GM19395 (cell line): Measurements from ENCODE around the gene ADAM12.
"Not testable (repeated sequence)": the region's sequence is repeated elsewhere in the genome, so short reads cannot be mapped to it uniquely, and the experiment has no call there.

Source experiments
- ATAC-seq: cut with Tn5 transposase; IDR thresholded peaks from one replicate; pipeline ENCODE4 v1.9.1; 2021; ENCODE audit warnings: mild to moderate bottlenecking, moderate library complexity; ENCODE audit not compliant: unreplicated experiment

Gene ADAM12

GRCh38 chr10:126065751-126066377 is 322.4 kb downstream of the ADAM12 start:
- no peak for ATAC-seq

DNA sequence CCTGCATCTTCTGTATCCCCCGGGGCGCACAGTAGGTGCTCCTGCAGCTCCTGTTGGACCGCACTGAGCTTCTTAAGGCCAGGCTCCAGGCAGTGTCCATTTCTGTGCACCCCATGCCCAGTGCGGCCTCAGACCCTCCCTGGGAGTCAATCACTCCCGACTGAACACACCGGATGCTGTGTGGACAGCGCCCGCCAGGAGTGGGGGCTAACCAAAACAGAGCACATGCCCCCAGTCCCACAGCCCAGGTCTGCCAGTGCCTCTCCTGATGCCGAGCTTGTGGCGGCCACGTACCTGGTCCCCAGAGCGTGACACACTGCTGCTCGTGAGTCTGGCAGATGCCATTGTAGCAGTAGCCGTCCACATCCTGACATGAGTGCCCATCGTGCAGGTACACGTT is 323.8 kb downstream of the ADAM12 start:
- ATAC-seq: no peak

- no peak for ATAC-seq
Observed at GRCh38 chr10:126063353-126063791, 324.9 kb downstream of the ADAM12 start.

DNA sequence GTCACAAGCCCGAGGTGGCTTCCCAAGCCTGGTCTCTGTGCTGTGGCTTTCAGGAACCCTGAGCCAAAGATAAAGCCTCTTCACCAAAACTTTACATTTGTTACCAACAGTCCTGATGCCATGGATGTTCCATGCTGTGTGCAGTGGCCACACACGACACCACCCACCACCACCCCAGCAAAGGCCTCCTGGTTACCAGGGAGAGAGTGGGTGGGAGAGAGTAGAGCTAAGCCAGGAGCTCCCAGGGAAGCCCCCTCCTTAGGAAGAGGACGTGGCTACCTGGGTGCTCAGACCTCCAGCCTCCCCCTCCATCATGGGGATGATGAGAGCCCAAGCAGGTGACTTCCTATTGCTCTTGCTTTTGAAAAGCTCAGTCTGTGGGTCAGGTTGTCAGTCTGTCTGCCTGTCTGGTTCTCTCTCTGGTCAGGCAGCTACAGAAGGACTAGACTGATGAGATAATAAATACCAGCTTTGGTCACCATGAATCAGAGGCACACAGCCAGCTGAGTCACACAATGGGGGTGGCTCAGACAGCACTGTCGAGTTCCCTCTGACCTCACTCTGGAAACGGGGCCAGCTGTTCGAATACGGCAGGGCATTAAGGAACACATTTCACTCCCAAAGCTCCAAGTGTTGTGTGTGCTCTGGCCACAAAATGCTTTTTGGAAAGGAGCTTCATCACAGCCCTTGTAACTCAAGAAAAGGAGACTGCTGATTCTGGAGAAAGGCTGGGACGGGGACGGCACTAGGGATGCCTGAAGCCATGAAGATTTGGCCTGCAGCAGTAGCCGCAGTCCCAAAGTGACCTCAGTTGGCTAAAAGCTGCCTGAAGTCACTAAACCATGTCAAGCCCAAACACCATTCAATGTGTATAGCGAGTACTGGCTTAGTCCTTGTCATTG is 325.9 kb downstream of the ADAM12 start:
- no peak for ATAC-seq

DNA sequence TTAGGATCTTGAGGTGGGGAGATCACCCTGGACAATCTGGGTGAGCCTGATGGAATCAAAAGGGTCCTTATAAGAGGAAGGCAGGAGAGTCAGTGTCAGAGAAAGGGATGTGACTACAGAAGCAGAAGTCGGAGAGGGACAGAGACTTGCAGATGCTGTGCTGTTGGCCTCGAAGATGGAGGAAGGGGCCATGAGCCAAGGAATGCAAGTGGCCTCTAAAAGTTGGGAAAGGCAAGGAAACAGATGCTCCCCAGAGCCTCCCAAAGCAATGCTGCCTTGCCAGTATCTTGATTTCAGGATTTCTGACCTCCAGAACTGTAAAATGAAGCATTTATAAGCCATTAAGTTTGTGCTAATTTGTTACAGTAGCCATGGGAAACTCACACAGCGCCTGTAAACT is 326.8 kb downstream of the ADAM12 start:
- ATAC-seq: no peak

GRCh38 chr10:126060261-126060931 is 327.9 kb downstream of the ADAM12 start:
- no peak for ATAC-seq

- no peak for ATAC-seq
Observed at GRCh38 chr10:126059076-126059826, 329.0 kb downstream of the ADAM12 start.

GRCh38 chr10:126058507-126058906 is 329.8 kb downstream of the ADAM12 start:
- no peak for ATAC-seq

DNA sequence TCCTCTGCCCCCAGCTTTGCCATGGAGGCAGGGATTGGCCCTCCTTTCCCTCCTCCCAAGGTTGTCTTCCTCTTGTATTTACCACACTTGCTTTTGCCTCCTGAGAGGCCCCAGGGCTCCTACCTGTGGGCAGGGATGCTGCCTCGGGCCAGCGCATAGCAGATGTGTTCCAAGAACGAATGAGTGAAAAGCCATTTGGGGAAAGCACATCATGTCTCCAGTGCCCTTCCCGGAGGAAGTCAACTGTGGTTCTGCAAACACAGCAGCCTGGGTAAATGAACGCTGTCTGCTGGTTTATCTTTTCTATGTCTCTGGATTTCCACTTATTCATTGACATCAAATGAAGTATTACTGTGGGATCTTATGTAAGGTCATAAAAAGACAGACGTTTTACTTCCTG is 330.2 kb downstream of the ADAM12 start:
- no peak for ATAC-seq

GRCh38 chr10:126057494-126057893 is 330.8 kb downstream of the ADAM12 start:
- no peak for ATAC-seq

GRCh38 chr10:126054191-126054590 is 334.1 kb downstream of the ADAM12 start:
- ATAC-seq: no peak

DNA sequence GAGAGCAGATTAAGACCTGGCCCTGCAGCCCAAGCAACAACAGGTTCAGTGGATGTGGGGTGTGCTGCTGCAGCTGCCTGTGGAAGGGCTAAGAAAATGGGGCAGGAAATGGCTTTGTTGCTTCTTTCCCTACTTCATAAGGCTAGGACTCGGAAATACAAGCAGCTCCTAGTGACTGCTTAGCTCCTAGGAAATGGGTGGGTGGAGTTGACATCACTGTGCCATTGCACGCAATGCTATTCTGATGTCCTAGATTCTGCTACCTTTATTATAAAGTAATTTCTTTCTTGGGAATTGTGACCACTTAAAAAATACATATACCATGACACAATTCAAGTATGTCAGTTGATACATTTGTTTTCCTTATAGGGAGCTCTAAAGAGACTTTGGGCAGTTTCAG is 336.1 kb downstream of the ADAM12 start:
- ATAC-seq: no peak

- no peak for ATAC-seq
Observed at GRCh38 chr10:126049759-126050700, 338.2 kb downstream of the ADAM12 start.

DNA sequence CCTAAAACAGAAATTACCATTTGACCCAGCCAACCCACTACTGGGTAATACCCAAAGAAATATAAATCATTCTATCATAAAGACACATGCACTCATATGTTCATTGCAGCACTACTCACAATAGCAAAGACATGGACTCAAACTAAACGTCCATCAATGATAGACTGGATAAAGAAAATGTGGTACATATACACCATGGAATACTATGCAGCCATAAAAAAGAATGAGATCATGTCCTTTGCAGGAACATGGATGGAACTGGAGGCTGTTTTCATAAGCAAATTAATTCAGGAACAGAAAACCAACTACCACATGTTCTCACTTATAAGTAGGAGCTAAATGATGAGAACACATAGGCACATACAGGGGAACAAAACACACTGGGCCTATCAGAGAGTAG is 340.5 kb downstream of the ADAM12 start:
- not testable (repeated sequence) for ATAC-seq

DNA sequence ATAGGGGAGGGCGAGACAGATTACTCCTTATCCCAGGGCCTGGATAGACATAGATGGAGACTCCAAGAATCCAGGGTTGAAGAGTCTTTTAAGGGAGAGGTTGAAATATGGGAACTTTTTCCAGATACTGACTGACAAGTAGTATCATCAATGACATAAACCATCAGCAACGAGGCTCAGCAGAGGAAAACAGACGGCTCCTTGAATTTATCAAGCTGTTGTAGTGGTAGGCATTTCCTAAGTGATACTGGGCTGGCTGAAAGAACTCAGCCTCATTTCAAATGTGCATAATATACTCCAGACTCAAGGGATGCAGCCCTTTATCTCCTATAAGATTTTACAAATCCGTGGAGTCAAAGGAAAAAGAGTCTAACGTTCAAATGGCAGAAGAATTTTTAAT is 341.4 kb downstream of the ADAM12 start:
- no peak for ATAC-seq

- ATAC-seq: no peak
Observed at GRCh38 chr10:126045861-126046260, 342.4 kb downstream of the ADAM12 start.

- no peak for ATAC-seq
Observed at GRCh38 chr10:126043389-126043788, 344.9 kb downstream of the ADAM12 start.

DNA sequence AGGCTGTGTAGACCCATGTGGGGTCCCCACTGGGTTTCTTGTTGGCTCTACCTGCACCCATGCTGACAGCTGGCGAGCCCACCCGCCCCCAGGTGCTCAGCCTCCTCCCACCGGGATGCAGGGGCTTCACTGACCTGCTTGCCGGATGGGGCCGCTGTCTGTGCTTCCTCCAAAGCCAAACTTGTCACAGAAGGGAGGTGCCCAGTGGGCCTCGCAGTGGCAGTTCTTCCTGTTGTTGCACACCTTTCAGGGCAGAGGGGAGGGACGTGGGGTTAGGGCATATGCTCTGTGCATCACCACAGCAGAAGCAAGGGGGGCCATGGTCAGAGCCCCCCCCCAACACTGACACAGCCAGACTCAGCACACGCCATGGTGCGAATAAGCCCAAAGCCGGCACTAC is 345.4 kb downstream of the ADAM12 start:
- no peak for ATAC-seq

- peak; percentile 5 for ATAC-seq
Observed at GRCh38 chr10:126042354-126042753, 345.9 kb downstream of the ADAM12 start.

- peak; percentile 99 for ATAC-seq
Observed at GRCh38 chr10:126041804-126042231, 346.5 kb downstream of the ADAM12 start.
